Astrocyte of the spinal cord (primary cell): Measurements from ENCODE around the gene SELENOP.

Experiments used
- DNase-seq: peaks from one replicate; pipeline ENCODE4 v3.0.0; 2011; ENCODE audit warnings: low read depth, low spot score
- H3K4me3 ChIP-seq: 2 replicates; pipeline ENCODE4 v1.5.1; 2011; ENCODE audit warnings: low read depth, mild to moderate bottlenecking, low read length, moderate library complexity
- in situ Hi-C: cut with HindIII; loops from 2 replicates; pipeline ENCODE4 v1.10.0; 2017; ENCODE audit warnings: low sequenced_read_pairs
- TF ChIP-seq, protein P1 (sequence below): IDR thresholded peaks from 2 replicates; pipeline ENCODE4 v1.5.1; 2012; ENCODE audit warnings: low read depth, mild to moderate bottlenecking, low read length, inconsistent platforms

SELENOP gene

DNA sequence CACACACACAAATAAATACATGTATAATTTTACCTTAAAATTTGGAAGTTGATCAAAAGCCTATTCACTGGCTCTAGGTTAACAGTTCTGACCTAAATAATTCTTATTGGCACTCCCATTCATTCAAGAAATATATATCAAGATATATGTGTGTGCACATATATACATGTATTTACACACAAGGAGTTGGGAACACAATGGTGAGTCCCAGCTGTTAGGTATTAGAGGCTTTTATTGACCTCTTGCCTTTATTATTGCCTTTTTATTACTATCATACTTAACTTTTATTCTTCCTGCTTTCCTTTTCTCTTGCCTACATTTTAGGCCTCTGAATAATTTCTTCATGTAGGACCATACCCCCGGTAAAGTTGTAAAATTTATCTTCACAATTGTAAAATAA, 30.1 kb downstream of the SELENOP start:
- TF ChIP-seq, protein P1, sequence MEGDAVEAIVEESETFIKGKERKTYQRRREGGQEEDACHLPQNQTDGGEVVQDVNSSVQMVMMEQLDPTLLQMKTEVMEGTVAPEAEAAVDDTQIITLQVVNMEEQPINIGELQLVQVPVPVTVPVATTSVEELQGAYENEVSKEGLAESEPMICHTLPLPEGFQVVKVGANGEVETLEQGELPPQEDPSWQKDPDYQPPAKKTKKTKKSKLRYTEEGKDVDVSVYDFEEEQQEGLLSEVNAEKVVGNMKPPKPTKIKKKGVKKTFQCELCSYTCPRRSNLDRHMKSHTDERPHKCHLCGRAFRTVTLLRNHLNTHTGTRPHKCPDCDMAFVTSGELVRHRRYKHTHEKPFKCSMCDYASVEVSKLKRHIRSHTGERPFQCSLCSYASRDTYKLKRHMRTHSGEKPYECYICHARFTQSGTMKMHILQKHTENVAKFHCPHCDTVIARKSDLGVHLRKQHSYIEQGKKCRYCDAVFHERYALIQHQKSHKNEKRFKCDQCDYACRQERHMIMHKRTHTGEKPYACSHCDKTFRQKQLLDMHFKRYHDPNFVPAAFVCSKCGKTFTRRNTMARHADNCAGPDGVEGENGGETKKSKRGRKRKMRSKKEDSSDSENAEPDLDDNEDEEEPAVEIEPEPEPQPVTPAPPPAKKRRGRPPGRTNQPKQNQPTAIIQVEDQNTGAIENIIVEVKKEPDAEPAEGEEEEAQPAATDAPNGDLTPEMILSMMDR = no peak
- DNase-seq = no peak
- H3K4me3 ChIP-seq = no peak overlapping the region
- in situ Hi-C loops = no loop called here

- TF ChIP-seq, protein P1 = no peak
- in situ Hi-C loops = no loop called here
- H3K4me3 ChIP-seq = no peak overlapping the region
- DNase-seq = no peak
These were observed 32.6 kb downstream of the SELENOP start for GRCh38 chr5:42779083-42779482.

- in situ Hi-C loops = no loop called here
- TF ChIP-seq, protein P1 = no peak
- H3K4me3 ChIP-seq = no peak overlapping the region
- no peak for DNase-seq
These were observed 39.3 kb downstream of the SELENOP start for GRCh38 chr5:42772265-42772993.

DNA sequence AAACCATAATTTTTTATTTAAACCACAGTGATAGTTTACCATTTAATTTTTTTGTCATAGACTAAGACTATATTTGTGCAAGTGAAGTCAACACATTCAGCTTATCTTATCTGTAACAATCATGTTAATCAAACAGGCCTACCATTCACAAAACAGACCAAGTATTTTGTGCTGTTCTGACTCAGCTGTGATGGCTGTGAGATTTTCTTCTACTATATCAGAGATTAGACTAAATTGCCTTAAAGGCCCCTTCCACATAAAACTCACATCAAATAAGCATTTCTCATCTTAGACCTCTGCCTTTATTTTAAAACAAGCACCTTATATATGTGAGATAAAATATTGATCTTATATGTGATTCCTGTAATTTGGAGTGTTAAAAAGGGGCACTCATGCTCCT, 41.7 kb downstream of the SELENOP start:
- TF ChIP-seq, protein P1 = no peak

DNA sequence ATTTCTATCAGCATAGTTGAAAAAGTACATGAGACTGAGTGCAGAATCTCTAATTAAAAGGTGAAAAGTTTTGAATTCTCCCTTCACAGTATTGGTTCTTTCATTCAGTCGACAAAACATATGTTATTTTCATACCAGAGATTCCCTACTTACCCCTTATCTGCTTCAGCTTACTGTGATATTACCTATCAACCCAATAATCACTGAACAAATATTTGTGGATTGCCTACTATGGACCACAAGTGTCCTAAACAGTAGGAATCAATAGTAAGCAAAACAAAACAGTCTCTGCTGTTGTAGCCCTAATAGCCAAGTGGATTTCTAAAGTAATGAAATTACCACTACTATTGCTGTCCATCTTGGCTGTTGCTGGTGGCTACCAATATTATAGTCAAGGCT, 43.6 kb downstream of the SELENOP start:
- H3K4me3 ChIP-seq = no peak overlapping the region
- DNase-seq = no peak
- in situ Hi-C loops = no loop called here
- TF ChIP-seq, protein P1 = no peak

More for the DNA sequence above, 41.7 kb downstream of the SELENOP start:
- in situ Hi-C loops = no loop called here
- no peak overlapping the region for H3K4me3 ChIP-seq
- no peak for DNase-seq

GRCh38 chr5:42767491-42768105, 44.1 kb downstream of the SELENOP start:
- H3K4me3 ChIP-seq = no peak overlapping the region
- TF ChIP-seq, protein P1 = peak; percentile 33
- in situ Hi-C loops = no loop called here
- DNase-seq = peak; percentile 44
